Left ventricle myocardium inferior (tissue), 1 donor: ENCODE measurements around the gene CCDC142. TPM values are rescaled to one million over a fixed set of nuclear protein-coding genes. Genes with fewer than 3 reads are reported as not detected.
"Not testable (repeated sequence)": the region's sequence is repeated elsewhere in the genome, so short reads cannot be mapped to it uniquely, and the experiment has no call there.

ENCODE experiments used
- DNase-seq: peaks from one replicate; pipeline ENCODE4 v3.0.0-alpha.2; 2020
- H3K27ac ChIP-seq: fragments of 200-600 bp; replicated peaks from 2 replicates; pipeline ENCODE4 v1.8.0; 2021
- H3K27me3 ChIP-seq: fragments of 200-600 bp; 2 replicates; pipeline ENCODE4 v1.8.0; 2021; ENCODE audit warnings: low read depth
- H3K36me3 ChIP-seq: fragments of 200-600 bp; 2 replicates; pipeline ENCODE4 v1.8.0; 2021
- H3K4me1 ChIP-seq: fragments of 200-600 bp; 2 replicates; pipeline ENCODE4 v1.8.0; 2021
- H3K4me3 ChIP-seq: fragments of 200-600 bp; 2 replicates; pipeline ENCODE4 v1.8.0; 2021; ENCODE audit warnings: mild to moderate bottlenecking, moderate library complexity
- H3K9me3 ChIP-seq: fragments of 200-600 bp; replicated peaks from 2 replicates; pipeline ENCODE4 v1.8.0; 2021
- CTCF ChIP-seq: fragments of 200-600 bp; IDR thresholded peaks from 2 replicates; pipeline ENCODE4 v1.8.0; 2021; ENCODE audit warnings: antibody characterized with exemption, mild to moderate bottlenecking, borderline replicate concordance
- intact Hi-C: fragments of 100-400 bp; cut with micrococcal nuclease; formaldehyde crosslinking; loops from one replicate; pipeline ENCODE4 v1.11.0; 2022
- total RNA-seq: library from RNA; stranded (reverse); fragmentation: NEBNext Ultra II Directional; extraction: Animal tissue kit (Norgen Biotek cat#: 25700); gene quantifications from one replicate; pipeline ENCODE4 v1.2.1, GENCODE V29; 2021
- donor health status: DM: no; HTN: yes; CAD: no; lungs with severe emphysema.

CCDC142 gene
- total RNA-seq, 1 donor from 2014 or later: 5.6 TPM

DNA sequence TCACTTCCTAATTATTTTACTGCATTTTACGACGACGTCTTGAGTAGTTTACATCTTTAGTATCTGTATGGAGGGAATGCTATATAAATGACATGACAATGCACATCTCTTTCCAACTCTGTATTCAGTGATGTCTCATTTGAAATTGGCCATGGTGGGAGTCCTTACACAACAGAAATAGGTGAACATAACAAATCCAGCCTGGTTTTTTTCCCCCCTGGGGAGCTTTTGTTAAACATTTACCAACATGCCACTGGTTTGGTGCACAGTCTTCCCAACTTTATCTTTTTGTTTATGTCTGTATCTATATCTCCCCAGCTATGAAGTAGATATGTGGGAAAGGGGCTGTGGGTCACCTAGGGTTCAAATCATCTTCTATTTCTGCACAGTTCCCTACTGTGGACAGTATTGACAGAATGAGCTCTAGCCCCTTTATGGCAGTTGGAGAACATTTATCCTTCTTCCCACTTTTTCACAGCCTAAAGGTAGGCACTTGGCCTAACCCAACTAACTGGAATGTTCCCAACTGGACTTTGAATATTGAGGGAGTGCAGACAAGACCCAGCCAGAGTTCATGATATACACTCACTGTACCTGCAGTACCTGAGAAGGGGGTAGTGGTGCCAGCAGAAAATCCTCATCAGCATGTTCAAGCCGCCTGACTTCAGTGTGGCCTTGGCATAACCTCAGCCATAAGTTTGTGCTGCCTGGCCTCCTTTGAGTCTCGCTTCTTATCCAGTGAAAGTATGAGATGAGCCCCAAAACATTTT is 35.4 kb downstream of the CCDC142 start:
- no peak for DNase-seq
- intact Hi-C loops: no loop called here

GRCh38 chr2:74444498-74445318 is 38.1 kb downstream of the CCDC142 start:
- Histone ChIP-seq H3K9me3 (no peaks in the 10 kb centered on the region), H3K27ac (no peak overlapping the region), H3K4me3 (no peak overlapping the region), H3K27me3 (peaks cover 14% of the 10 kb centered on the region), H3K4me1 (peaks cover 22% of the 10 kb centered on the region), H3K36me3 (no peaks in the 10 kb centered on the region)
- TF ChIP-seq CTCF: no peak
- intact Hi-C loops: no loop called here
- DNase-seq: no peak

More for the DNA sequence above, 35.4 kb downstream of the CCDC142 start:
- Histone ChIP-seq H3K36me3 (no peaks in the 10 kb centered on the region), H3K27ac (no peak overlapping the region), H3K9me3 (no peaks in the 10 kb centered on the region), H3K27me3 (peaks cover 19% of the 10 kb centered on the region), H3K4me1 (no peaks in the 10 kb centered on the region), H3K4me3 (no peak overlapping the region)
- no peak for TF ChIP-seq CTCF

DNA sequence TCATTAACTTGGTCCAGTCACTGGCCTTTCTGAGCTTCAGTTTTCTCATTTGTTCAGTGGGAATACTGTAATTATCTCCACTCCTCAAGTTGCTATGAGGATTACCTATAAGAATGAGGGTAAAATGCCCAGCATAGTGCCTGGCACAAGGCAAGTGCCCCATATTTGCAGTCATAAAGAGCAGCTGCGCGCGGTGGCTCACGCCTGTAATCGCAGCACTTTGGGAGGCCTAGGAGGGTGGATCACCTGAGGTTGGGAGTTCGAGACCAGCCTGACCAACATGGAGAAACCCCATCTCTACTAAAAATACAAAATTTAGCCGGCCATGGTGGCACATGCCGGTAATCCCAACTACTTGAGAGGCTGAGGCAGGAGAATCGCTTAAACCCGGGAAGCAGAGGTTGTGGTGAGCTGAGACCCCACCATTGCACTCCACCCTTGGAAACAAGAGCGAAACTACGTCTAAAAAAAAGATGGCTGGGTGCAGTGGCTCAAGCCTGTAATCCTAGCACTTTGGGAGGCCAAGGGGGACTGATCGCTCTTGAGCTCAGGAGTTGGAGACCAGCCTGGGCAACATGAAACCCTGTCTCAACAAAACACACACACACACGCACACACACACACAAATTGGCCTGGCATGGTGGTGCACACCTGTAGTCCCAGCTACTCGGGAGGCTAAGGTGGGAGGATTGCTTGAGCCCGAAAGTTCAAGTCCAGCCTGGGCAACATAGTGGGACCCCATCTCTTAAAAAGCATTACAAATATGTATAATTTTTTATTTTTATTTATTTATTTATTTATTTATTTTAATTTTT is 40.1 kb downstream of the CCDC142 start:
- H3K9me3 ChIP-seq, H3K36me3 ChIP-seq, intact Hi-C loops, DNase-seq: not testable (repeated sequence)
- Histone ChIP-seq H3K27me3 (peaks cover 14% of the 10 kb centered on the region), H3K27ac (peak overlapping the region; percentile 92), H3K4me3 (peak overlapping the region; percentile 73), H3K4me1 (peaks cover 40% of the 10 kb centered on the region)

GRCh38 chr2:74441690-74442482 is 40.9 kb downstream of the CCDC142 start, which contains the start of gene RTKN:
Gene RTKN (minus strand): TSS chr2:74441937. CDS start chr2:74441816, 121 bp downstream.
- no peaks in the 10 kb centered on the region for H3K36me3 ChIP-seq
- intact Hi-C loops: no loop called here
- peaks cover 47% of the 10 kb centered on the region for H3K4me1 ChIP-seq

More at GRCh38 chr2:74441690-74442482, 40.9 kb downstream of the CCDC142 start, which contains the start of gene RTKN:
- H3K9me3 ChIP-seq: no peaks in the 10 kb centered on the region
- peaks cover 14% of the 10 kb centered on the region for H3K27me3 ChIP-seq
- H3K4me3 ChIP-seq: peak within 1 kb of the TSS; percentile 73
- TF ChIP-seq CTCF: no peak
- H3K27ac ChIP-seq: peak within 1 kb of the TSS; percentile 92
- peak; percentile 43 for DNase-seq
